K562 (cell line): ENCODE measurements around the gene SRSF1. TPM values are rescaled to one million over a fixed set of nuclear protein-coding genes. Genes with fewer than 3 reads are reported as not detected.

Experiments used
- CBX5 ChIP-seq: IDR thresholded peaks from 2 replicates; pipeline ENCODE4 v1.6.1; 2014; ENCODE audit warnings: low read depth, borderline replicate concordance
- CC2D1A ChIP-seq: fragments of 450-650 bp; IDR thresholded peaks from 2 replicates; pipeline ENCODE4 v1.6.1; 2017; ENCODE audit warnings: mild to moderate bottlenecking
- CHCHD3 ChIP-seq: fragments of 250-450 bp; sonication (Bioruptor Pico); IDR thresholded peaks from 2 replicates; pipeline ENCODE4 v2.1.2; 2022; ENCODE audit warnings: mild to moderate bottlenecking
- CREB3 ChIP-seq: fragments of 450-650 bp; conservative IDR thresholded peaks from 2 replicates; pipeline ENCODE4 v1.6.1; 2016; ENCODE audit warnings: missing genetic modification characterization, low read depth, mild to moderate bottlenecking, missing compliant biosample characterization, moderate library complexity
- CUX1 ChIP-seq: fragments of 200-800 bp; sonication (Bioruptor generic); IDR thresholded peaks from 2 replicates; pipeline ENCODE4 v1.6.1; 2016; ENCODE audit warnings: missing genetic modification characterization, missing compliant biosample characterization
- IRF9 ChIP-seq: fragments of 450-650 bp; IDR thresholded peaks from 2 replicates; pipeline ENCODE4 v1.6.1; 2016; ENCODE audit warnings: missing biosample characterization, missing genetic modification characterization
- KHSRP ChIP-seq: fragments of 450-650 bp; IDR thresholded peaks from 2 replicates; pipeline ENCODE4 v1.6.1; 2017
- MXI1 ChIP-seq: IDR thresholded peaks from 2 replicates; pipeline ENCODE4 v1.6.1; 2011; ENCODE audit warnings: low read depth, mild to moderate bottlenecking, improper control_type of control experiment, low read length
- NELFE ChIP-seq: IDR thresholded peaks from 2 replicates; pipeline ENCODE4 v1.6.1; 2011; ENCODE audit warnings: mild to moderate bottlenecking; ENCODE audit not compliant: insufficient read depth, insufficient read length
- NR0B1 ChIP-seq: fragments of 450-650 bp; IDR thresholded peaks from one replicate; pipeline ENCODE4 v1.6.1; 2018; ENCODE audit warnings: mild to moderate bottlenecking, moderate library complexity; ENCODE audit not compliant: partially characterized antibody
- PHB2 ChIP-seq: fragments of 450-650 bp; IDR thresholded peaks from 2 replicates; pipeline ENCODE4 v1.6.1; 2017; ENCODE audit warnings: low read depth
- RFX7 ChIP-seq: fragments of 250-450 bp; sonication (Bioruptor Pico); IDR thresholded peaks from 2 replicates; pipeline ENCODE4 v1.5.1; 2021; ENCODE audit warnings: mild to moderate bottlenecking
- SMARCB1 ChIP-seq: IDR thresholded peaks from 2 replicates; pipeline ENCODE4 v1.6.1; 2011; ENCODE audit warnings: improper control_type of control experiment, low read depth; ENCODE audit not compliant: insufficient read length
- SNRNP70 ChIP-seq: fragments of 200-400 bp; formaldehyde crosslinking; optimal IDR thresholded peaks from 2 replicates; pipeline ENCODE3; 2017; ENCODE audit warnings: low read depth, low read length
- SREBF2 ChIP-seq: sonication (generic); formaldehyde crosslinking; IDR thresholded peaks from 2 replicates; pipeline ENCODE4 v1.4.0; 2020; ENCODE audit warnings: mild to moderate bottlenecking, missing genetic modification reagents
- TFAM ChIP-seq: fragments of 250-450 bp; sonication (Bioruptor Pico); conservative IDR thresholded peaks from 2 replicates; pipeline ENCODE4 v1.5.0; 2021; ENCODE audit warnings: mild to moderate bottlenecking, moderate library complexity
- ZBTB5 ChIP-seq: fragments of 450-650 bp; IDR thresholded peaks from 2 replicates; pipeline ENCODE4 v1.6.1; 2017; ENCODE audit warnings: antibody characterized with exemption
- ZNF316 ChIP-seq: fragments of 450-650 bp; IDR thresholded peaks from 2 replicates; pipeline ENCODE4 v1.6.1; 2016
- polyA plus RNA-seq, 8 experiments: library from polyadenylated mRNA; depleted of rRNA in 4 of 8; stranded (reverse) in 5 of 8; unstranded in 3 of 8; fragments of >200 nt; fragmentation: Nextera tagmentation in 2 of 8; fragmentation: Illumina TruSeq in 1 of 8; extraction: Ambion mirVana in 2 of 8; extraction: Trizol in 1 of 8; gene quantifications; 2 replicates each; pipeline versions ENCODE4 v1.2.1 to v1.2.3, GENCODE V29; 2011 to 2014; ENCODE audit warnings: inconsistent platforms in 1 of 8, missing spikeins in 1 of 8
- total RNA-seq, 7 experiments: library from RNA; depleted of rRNA in 6 of 7; stranded (reverse); fragments of >200 nt in 6 of 7; fragmentation: Illumina TruSeq in 2 of 7; extraction: Trizol in 2 of 7; gene quantifications; 2 replicates each; pipeline versions ENCODE4 v1.2.1 to v1.2.3, GENCODE V29; 2011 to 2021; ENCODE audit warnings: low replicate concordance in 1 of 7

SRSF1 gene
- total and polyA plus RNA-seq, 9 of the 15 experiments (the other 6 are each of a cell fraction or from before 2014, with no cell fraction given): 77.8 to 559 (median 442) TPM

- TF ChIP-seq CREB3 (tag): no peak; the same call in 1 of the 2 replicates
- no peak for TF ChIP-seq CBX5
- TF ChIP-seq RFX7 (CRISPR knock-in tag): no peak
- no peak for TF ChIP-seq ZNF316
- TF ChIP-seq ZBTB5: no peak
- TF ChIP-seq CUX1 (CRISPR knock-in tag): no peak
- TF ChIP-seq MXI1: peak; percentile 17; the same call in 1 of the 2 replicates
- no peak for TF ChIP-seq SNRNP70
- TF ChIP-seq SMARCB1: no peak
- TF ChIP-seq NELFE: no peak
- TF ChIP-seq KHSRP: no peak
- TF ChIP-seq TFAM (CRISPR knock-in tag): no peak
- TF ChIP-seq IRF9 (tag): no peak
- TF ChIP-seq CHCHD3 (CRISPR knock-in tag): no peak; the same call in 1 of the 2 replicates
- TF ChIP-seq NR0B1: no peak
- TF ChIP-seq SREBF2 (CRISPR knock-in tag): no peak
- TF ChIP-seq CC2D1A: no peak
- no peak for TF ChIP-seq PHB2
These were observed at the start of gene SRSF1 (continued) for GRCh38 chr17:58006924-58007780.
